GM21390 (cell line): ENCODE measurements around the gene PTGER4.
"Not testable (repeated sequence)": the region's sequence is repeated elsewhere in the genome, so short reads cannot be mapped to it uniquely, and the experiment has no call there.

Experiments used
- ATAC-seq: cut with Tn5 transposase; IDR thresholded peaks from one replicate; pipeline ENCODE4 v1.9.1; 2021; ENCODE audit not compliant: unreplicated experiment

PTGER4 gene

DNA sequence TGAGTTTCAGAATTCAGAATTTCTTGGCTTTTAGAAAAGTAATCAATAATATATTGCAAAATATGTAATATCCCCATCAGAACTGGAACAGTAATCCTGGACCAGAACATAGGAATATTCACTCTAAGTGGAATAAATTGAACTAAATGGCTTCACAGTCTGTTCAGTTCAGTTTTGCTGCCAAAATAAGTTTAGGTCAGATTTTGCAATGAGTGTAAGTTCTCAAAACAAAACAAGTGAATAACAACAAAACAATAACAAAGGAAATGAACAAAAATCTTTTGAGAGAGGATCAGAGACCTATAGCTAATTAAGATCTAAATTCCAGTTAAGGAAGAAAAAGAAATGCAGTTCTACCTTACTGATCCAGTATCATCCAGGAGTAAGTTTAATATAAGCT lies 9.3 kb downstream of the PTGER4 start:
- ATAC-seq, result no peak

DNA sequence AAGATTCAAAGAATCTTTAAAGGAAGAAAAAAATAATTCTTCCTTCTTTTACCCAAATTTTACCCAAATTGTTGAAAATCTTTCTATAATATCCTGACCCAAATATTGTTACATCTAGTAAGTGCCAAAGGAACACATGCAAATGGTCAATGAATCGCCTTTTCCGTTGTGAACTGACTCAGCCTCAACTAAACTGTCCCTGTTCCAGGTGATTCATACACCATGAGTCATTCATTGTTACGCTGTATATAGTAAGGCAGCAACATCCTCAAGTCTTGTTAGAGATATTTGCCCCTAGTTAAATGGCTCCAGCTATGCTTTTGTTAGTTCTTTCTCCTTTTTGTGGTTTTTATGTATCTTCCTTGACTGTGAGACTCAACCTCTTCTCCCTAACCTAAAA lies 9.7 kb downstream of the PTGER4 start:
- peak; percentile 55 for ATAC-seq

DNA sequence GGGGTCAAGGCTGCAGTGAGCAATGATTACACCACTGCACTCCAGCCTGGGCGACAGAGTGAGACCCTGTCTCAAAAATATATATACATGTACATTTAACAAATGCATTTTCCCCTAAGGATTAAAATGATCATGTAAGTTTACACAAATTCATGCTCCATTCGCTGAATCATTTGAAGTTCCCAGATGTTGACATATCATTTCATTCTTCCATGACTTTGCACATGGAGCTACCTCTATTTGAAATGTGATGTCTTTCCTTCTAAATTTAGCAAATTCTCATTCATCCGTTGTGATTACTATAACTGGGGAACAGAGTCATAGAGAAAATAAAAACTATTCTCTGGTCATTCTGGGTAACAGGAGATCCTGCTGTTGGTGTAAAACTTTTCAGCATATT lies 10.6 kb downstream of the PTGER4 start:
- no peak for ATAC-seq

DNA sequence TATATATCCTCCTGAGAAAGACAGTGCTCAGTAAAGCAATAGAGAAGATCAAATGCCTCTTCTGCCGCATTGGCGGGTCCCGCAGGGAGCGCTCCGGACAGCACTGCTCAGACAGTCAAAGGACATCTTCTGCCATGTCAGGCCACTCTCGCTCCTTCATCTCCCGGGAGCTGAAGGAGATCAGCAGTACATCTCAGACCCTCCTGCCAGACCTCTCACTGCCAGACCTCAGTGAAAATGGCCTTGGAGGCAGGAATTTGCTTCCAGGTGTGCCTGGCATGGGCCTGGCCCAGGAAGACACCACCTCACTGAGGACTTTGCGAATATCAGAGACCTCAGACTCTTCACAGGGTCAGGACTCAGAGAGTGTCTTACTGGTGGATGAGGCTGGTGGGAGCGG lies 12.2 kb downstream of the PTGER4 start:
- ATAC-seq, result no peak

- no peak for ATAC-seq
Observed at GRCh38 chr5:40694433-40694832, 14.7 kb downstream of the PTGER4 start.

DNA sequence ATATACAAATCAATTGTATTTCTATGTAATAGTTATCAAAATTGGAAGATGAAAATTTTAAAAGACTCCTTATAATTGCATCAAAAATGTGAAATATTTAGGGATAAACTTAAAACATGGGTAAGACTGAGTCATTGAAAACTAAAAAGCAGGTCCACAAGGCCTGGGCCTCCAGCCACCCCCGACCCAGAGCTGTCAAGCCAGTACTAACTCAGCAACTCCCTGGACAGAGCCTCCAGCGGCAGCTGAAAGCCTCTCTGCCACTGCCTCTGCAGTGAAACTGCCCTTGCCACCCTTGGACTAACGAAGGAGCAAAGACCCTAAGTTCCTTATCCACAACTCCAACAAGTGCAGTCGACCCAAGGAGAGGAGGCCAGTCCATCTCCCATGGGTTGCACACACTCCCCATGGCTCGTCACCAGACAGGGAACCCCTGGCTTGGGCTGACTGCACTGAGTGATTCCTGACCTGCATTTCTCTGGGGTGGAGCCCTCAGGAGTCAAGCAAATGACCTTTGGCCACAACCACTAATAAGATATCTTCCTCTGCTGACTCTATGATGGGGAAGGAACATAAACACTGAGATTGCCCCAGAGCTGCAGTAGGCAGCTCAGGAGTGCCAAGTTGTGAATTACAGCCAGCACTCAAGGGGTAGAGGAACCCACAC lies 20.5 kb downstream of the PTGER4 start:
- ATAC-seq, result no peak

DNA sequence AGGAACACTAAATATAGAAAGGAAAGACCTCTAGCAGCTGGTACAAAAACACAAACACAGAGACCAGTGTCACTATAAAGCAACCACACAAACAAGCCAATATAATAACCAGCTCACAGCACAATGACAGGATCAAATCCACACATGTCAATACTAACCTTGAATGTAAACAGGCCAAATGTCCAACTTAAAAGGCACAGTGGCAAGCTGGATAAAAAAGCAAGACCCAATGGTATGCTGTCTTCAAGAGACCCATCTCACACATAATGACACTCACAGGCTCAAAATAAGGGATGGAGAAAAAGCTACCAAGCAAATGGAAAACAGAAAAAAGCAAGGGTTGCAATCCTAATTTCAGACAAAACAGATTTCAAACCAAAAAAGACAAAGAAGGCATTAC lies 22.3 kb downstream of the PTGER4 start:
- ATAC-seq, result not testable (repeated sequence)

DNA sequence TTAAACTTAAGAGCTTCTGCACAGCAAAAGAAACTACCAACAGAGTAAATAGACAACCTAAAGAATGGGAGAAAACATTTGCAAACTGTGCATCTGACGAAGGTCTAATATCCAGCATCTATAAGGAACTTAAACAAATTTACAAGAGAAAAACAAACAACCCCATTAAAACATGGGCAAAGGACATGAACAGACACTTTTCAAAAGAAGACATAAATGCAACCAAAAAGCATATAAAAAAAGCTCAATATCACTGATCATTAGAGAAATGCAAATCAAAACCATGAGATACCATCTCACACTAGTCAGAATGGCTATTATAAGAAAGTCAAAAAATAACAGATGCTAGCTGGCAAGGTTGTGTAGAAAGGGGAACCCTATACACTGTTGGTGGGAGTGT lies 25.8 kb downstream of the PTGER4 start:
- not testable (repeated sequence) for ATAC-seq

- not testable (repeated sequence) for ATAC-seq
Observed at GRCh38 chr5:40710575-40710974, 30.9 kb downstream of the PTGER4 start.

DNA sequence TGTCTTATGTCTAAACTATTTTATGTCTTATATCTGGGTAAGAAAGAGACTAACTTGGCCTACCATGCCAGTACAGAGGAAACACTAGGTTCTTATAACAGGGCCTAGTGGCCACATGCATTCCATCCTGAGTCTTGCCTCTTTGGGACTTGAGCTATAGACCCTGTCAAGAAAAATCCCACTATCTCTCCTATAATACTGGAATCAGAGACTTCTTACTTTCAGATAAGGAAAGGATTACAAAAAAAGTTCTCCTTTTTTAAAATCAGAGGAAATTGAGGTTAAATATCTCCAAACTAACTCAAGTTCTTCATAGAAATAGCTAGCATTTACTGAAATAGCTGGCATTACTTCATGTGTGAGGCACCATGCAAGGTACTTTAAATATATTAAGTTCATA lies 34.3 kb downstream of the PTGER4 start:
- no peak for ATAC-seq

GRCh38 chr5:40716000-40716399 lies 36.3 kb downstream of the PTGER4 start:
- no peak for ATAC-seq

DNA sequence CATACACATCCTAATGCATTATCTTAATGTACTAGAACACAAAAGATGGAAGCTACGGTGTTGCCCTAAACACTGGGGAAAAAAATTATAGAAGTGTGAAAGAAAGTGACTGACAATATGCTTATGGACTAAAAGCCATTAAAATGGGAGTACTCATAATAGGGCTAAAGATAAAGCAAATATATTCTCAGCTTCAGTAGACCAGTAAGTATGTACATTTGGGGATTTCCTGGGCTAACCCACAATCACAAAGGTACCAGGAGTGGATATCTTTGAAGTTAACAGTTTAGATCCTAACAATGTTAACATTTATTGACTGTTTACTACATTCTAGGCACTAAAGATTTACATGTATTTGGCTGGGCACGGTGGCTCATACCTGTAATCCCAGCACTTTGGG lies 36.9 kb downstream of the PTGER4 start:
- ATAC-seq, result no peak

GRCh38 chr5:40717281-40717680 lies 37.6 kb downstream of the PTGER4 start:
- no peak for ATAC-seq

GRCh38 chr5:40720069-40720468 lies 40.4 kb downstream of the PTGER4 start:
- no peak for ATAC-seq

DNA sequence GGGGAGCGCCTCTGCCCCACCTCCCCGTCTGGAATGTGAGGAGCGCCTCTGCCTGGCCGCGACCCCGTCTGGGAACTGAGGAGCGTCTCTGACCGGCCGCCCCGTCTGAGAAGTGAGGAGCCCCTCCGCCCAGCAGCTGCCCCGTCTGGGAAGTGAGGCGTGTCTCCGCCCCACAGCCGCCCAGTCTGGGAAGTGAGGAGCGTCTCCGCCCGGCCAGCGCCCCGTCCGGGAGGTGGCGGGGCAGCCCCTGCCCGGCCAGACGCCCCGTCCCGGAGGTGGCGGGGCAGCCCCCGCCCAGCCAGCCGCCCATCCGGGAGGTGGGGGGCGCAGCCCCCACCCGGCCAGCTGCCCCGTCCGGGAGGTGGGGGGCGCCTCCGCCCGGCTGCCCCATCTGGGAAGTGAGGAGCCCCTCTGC lies 42.8 kb downstream of the PTGER4 start:
- ATAC-seq, result not testable (repeated sequence)

DNA sequence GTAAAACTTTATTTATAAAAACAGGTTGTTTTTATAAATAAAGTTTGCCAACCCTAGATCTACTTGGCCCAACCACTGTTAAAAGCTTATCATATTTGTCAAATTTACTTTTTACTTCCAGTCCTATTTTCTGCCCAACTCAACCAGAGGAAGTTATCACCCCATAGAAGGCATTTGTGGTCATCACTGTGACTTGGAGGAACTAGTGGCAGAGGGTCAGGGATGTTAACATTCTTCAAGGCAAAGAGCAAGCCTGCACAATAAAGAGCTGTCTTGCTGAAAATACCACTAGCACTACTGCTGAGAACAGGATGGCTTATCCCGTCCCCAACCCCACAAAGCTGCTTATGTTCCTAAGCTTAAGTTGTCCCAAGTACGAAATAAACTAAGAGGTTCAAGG lies 53.7 kb downstream of the PTGER4 start:
- ATAC-seq, result no peak

- ATAC-seq, result no peak
Observed at GRCh38 chr5:40733879-40734563, 54.3 kb downstream of the PTGER4 start.

- ATAC-seq, result no peak
Observed at GRCh38 chr5:40734986-40735385, 55.3 kb downstream of the PTGER4 start.

DNA sequence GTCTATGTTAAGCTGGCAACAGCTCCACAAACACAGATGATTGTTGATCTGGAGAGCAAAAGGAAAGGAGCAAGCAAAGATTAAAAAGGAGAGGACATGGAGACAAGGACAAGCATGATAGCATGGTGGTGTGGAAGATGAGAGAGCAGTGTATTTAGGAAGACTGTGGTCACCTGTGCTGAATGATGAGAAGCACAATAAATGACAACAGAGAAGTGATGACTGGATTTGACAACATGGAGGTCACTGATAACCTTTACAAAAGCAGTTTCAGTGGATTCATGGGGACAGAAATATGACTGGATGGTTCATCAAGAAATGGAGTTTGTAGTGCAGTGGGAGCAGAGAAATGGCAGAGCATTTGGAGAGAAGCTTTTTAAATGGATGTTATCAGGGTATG lies 55.9 kb downstream of the PTGER4 start:
- no peak for ATAC-seq

DNA sequence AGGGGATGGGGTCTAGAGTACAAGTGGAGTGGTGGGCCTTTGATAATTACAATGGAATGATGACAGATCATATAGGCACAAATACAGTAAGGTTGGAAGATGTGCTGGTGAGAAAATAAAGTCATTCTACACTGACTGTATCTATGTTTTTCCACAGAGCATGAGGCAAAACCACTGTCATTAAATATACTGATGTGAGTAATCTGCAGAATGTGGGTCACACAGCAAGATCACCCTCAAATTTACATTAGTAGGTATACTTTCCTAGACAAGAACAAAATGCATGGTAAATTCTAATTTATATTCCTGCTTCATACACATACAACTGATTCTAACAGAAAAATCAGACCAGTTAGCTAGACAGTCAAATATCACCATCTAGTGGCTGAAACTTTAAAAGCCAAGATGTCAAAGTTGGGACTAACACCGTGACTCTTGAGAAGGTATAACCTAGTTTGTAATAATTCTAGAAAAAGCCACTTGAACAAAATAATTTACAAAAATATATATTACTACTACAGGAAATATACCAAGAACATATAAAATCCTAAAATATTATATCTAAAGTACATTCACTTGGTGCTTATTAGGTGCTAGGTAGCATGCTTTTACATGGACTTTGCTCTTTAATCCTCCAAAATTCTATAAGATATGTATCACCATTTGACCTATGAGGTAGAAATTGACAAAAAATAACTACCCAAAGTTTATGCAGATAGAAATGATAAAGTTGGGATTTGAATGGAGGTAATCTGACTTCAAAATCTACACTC lies 56.6 kb downstream of the PTGER4 start:
- peak; percentile 79 for ATAC-seq

- ATAC-seq, result no peak
Observed at GRCh38 chr5:40738502-40738901, 58.8 kb downstream of the PTGER4 start.
